Mucosa of rectum (tissue), 2 donors: ENCODE results near the gene TMEM131.

Experiments used
- H3K27ac ChIP-seq, 2 donors: one replicate each; pipeline ENCODE4 v1.7.0; 2013; ENCODE audit warnings: inconsistent platforms in 2 of 2, low read depth in 2 of 2, low read length in 2 of 2
- H3K27me3 ChIP-seq, 2 donors: one replicate each; pipeline ENCODE4 v1.7.0; 2013; ENCODE audit warnings: low read length in 2 of 2; ENCODE audit not compliant: control insufficient read depth in 2 of 2, insufficient read depth in 2 of 2
- H3K36me3 ChIP-seq, 2 donors: one replicate each; pipeline ENCODE4 v1.7.0; 2013; ENCODE audit warnings: low read length in 2 of 2; ENCODE audit not compliant: control insufficient read depth in 2 of 2, insufficient read depth in 2 of 2
- H3K4me1 ChIP-seq, 2 donors: one replicate each; pipeline ENCODE4 v1.7.0; 2013; ENCODE audit warnings: low read length in 2 of 2, mild to moderate bottlenecking in 1 of 2; ENCODE audit not compliant: control insufficient read depth in 2 of 2, insufficient read depth in 2 of 2
- H3K4me3 ChIP-seq, 2 donors: one replicate each; pipeline ENCODE4 v1.7.0; 2013; ENCODE audit warnings: low read length in 2 of 2
- H3K9ac ChIP-seq, 2 donors: one replicate each; pipeline ENCODE4 v1.7.0; 2013; ENCODE audit warnings: low read length in 2 of 2, low read depth in 1 of 2, mild to moderate bottlenecking in 1 of 2
- H3K9me3 ChIP-seq, 2 donors: one replicate each; pipeline ENCODE4 v1.7.0; 2013; ENCODE audit warnings: low read length in 2 of 2; ENCODE audit not compliant: control insufficient read depth in 2 of 2
- donor health status: healthy.
- donor health status: Normal muscosa, but diverticular disease.

TMEM131 gene

DNA sequence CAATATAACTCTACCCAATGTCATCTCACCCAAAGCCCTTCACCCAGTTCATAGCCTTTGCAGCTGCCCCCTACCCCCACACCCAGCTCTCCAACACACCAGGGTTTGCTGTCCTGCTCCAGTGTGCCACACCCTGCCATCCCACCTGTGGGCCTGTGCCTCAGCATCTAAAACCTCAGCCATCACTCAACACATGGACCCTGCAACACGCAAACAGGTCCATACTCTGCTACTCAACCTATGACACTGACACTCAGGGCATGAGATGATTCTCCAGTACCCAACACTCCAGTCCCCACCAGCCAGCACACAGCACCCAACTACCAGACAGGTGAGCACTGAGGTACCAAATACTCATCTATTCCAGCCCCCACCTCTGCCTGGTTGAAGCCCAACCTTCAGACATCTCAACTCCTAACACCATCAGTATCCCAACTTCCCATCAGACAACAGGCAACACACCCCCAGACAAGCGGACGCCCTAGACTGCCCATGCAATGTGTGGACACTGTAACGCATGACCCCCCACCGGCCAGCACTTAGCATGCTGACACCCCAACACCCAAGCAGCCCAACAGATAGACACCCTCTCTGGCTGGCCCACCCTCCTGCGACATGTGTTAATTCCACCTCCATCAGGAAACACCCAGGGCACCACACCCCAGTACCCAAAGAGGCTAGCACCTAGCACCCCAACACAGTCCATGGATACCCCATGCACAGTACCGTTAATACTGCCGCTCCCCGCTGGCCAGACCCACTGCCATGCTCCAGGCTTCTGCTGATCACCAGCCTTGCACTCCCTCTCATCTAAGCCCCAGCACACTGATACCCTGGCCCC lies 257.3 kb downstream of the TMEM131 start:
- Histone ChIP-seq H3K27ac (no peak overlapping the region), H3K4me3 (no peak overlapping the region), H3K27me3 (no peaks in the 10 kb centered on the region), H3K4me1 (peaks cover 0 to 2% of the 10 kb centered on the region in 2 donors), H3K9me3 (no peaks in the 10 kb centered on the region), H3K9ac (no peak overlapping the region), H3K36me3 (no peaks in the 10 kb centered on the region)

DNA sequence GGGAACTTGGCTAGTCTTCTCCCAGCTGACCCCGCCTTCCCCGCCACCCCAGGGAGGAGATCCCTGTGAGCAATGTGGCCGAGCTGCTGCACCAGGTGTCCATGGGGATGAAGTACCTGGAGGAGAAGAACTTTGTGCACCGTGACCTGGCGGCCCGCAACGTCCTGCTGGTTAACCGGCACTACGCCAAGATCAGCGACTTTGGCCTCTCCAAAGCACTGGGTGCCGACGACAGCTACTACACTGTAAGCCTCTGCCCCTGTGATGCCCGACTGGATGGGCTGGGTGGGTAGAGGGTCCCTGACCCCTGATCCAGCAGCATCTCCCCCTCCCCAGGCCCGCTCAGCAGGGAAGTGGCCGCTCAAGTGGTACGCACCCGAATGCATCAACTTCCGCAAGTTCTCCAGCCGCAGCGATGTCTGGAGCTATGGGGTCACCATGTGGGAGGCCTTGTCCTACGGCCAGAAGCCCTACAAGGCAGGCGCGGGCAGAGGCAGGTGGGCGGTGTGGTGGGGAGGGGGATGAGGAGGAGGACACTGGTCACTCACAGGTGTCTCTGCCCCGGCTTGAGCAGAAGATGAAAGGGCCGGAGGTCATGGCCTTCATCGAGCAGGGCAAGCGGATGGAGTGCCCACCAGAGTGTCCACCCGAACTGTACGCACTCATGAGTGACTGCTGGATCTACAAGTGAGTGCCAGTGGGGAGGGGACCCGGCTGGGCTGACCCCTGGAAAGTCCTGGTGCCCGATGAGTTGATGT lies 258.1 kb downstream of the TMEM131 start:
- H3K9me3 ChIP-seq: no peaks in the 10 kb centered on the region
- no peaks in the 10 kb centered on the region for H3K36me3 ChIP-seq
- H3K4me1 ChIP-seq: peaks cover 0 to 2% of the 10 kb centered on the region in 2 donors
- no peak overlapping the region for H3K4me3 ChIP-seq
- H3K27me3 ChIP-seq: no peaks in the 10 kb centered on the region
- no peak overlapping the region for H3K27ac ChIP-seq
- no peak overlapping the region for H3K9ac ChIP-seq

DNA sequence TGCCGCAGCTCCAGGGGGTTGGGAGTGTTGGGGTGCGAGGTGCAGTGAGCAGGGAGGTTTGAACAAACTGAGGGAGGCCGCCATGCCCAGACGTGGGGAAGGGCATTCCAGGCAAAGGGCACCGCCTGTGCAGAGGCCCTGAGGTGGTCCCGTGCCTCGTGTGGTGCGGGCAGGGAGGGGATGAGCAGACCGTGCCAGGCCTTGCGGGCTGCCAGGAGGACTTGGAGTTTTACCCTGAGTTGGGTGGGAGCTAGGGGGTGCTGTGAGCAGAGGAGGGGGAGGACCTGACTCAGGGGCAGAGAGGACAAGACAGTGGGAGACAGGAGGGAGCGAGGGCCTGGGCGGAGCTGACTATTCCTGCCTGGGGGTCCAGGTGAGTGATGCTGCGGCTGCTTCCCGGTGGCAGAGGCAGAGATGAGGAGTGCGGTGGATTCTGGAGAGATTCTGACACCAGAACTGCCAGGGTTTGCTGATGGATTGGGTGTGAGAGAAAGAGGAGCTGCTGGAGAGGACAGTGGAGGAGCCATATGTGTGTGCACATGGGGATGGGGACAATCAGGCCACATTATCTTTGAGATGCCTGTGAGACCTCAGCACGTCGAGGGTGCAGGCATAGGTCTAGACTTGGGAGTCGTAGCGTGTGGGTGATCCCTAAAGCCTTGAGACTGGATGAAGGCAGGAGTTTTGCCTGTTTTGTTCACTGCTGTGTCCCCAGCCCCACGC lies 259.0 kb downstream of the TMEM131 start:
- Histone ChIP-seq H3K27me3 (no peaks in the 10 kb centered on the region), H3K9me3 (no peaks in the 10 kb centered on the region), H3K36me3 (no peaks in the 10 kb centered on the region), H3K9ac (no peak overlapping the region), H3K27ac (no peak overlapping the region), H3K4me3 (no peak overlapping the region), H3K4me1 (peaks cover 0 to 2% of the 10 kb centered on the region in 2 donors)

DNA sequence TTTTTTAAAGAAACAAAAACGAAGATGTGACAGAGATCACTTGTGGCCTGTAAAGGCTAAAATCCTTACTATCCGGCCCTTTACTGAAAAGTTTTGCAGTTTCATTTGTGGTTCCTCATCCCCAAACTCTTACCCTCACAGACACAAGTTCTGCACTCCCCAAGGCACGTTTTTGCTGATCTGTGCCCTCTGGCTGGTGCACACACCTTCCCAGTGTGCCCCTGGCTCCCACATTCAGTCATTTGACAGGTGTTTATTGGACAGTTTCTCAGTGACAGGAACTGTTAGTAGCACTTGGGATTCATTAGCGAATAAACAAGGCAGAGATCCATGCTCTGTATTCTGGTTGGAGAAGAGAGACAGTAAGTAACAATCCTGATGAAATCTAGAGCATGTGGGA lies 259.6 kb downstream of the TMEM131 start:
- Histone ChIP-seq H3K27ac (no peak overlapping the region), H3K27me3 (no peaks in the 10 kb centered on the region), H3K4me3 (no peak overlapping the region), H3K9me3 (no peaks in the 10 kb centered on the region), H3K36me3 (no peaks in the 10 kb centered on the region), H3K9ac (no peak overlapping the region), H3K4me1 (peaks cover 0 to 2% of the 10 kb centered on the region in 2 donors)

DNA sequence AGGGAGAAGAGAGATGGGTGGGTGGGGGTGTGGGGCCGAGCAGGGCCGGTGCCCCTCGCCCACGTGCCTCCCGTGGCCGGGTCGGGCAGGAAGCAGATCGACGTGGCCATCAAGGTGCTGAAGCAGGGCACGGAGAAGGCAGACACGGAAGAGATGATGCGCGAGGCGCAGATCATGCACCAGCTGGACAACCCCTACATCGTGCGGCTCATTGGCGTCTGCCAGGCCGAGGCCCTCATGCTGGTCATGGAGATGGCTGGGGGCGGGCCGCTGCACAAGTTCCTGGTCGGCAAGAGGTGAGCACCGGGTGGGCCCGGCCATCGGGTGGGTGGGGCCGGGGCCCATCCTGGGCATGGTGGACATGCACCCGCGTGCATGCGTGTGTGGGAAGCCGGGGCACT lies 260.6 kb downstream of the TMEM131 start:
- Histone ChIP-seq H3K9me3 (peaks cover 0 to 1% of the 10 kb centered on the region in 2 donors), H3K27me3 (no peaks in the 10 kb centered on the region), H3K36me3 (no peaks in the 10 kb centered on the region), H3K9ac (no peak overlapping the region), H3K4me1 (no peaks in the 10 kb centered on the region), H3K4me3 (no peak overlapping the region), H3K27ac (no peak overlapping the region)

DNA sequence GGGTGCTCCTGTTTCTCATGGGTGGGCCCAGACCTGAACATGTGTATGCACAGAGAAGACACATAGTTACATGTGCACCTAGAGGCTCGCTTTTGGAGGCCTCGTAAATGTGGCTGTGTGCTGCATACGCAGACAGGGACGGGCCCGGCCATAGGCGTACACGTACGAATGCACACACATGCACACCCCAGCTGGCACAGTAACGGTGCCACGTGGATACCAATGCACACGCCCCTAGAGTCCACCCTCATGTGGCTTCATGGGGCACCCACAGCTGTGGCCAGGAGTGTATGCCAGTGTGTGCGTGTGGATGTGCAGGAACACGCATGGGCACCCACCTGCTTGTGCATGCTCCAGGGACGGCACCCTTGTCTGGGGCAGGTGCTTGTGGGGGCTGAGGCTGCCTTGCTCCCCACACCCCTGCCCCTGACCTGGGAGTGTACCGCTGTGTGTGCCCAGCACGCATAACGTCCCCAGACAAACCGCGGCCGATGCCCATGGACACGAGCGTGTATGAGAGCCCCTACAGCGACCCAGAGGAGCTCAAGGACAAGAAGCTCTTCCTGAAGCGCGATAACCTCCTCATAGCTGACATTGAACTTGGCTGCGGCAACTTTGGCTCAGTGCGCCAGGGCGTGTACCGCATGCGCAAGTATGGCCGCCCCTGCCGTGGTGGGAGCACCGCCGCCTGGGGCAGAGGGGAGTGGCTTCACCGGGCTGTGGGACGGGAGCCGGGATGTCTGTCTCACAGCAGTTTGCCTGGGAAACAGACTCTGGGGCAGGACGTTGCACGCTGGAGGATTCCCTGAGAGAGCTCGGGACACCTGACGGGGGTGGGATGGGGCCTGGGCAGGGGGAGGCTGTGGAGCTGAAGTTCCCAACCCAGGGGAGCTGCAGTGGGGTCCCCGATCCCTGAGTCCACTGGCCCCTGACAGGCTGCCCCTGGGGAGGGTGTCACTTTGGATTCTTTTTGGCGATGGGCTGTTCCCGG lies 261.4 kb downstream of the TMEM131 start:
- peaks cover 0 to 3% of the 10 kb centered on the region in 2 donors for H3K9me3 ChIP-seq
- no peaks in the 10 kb centered on the region for H3K36me3 ChIP-seq
- no peaks in the 10 kb centered on the region for H3K27me3 ChIP-seq
- no peak overlapping the region for H3K27ac ChIP-seq
- H3K9ac ChIP-seq: no peak overlapping the region
- H3K4me3 ChIP-seq: no peak overlapping the region
- H3K4me1 ChIP-seq: no peaks in the 10 kb centered on the region

DNA sequence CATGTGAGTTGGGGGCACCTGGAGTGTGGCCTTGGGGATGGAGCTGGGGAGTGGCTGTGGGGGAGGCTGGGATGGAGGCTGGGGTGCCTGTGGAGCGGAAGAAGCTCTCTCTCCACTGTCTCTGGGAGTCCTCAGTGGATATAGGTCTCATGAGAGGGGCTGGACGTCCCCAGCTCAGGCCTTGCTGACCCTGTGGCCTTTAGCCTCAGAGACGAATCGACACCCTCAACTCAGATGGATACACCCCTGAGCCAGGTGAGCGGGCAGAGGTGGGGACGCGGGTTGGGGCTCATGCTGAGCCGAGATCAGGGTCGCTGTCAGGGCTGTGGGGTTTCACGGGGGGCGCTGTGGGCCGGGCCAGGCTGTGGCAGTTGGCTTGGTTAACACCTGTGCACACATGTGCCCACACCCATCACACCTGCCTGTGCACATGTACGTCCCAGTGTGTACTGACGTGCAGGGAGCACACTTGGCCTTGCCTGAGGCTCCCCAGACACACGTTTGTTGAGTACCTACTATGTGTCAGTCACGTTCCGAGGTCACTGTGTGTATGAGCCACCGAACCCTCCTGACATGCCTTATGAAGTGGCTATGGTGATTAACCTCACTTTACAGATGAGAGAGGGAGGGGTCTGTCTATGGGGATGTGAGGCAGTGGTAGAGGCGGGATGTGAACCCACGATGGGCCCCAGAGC lies 262.3 kb downstream of the TMEM131 start:
- Histone ChIP-seq H3K4me1 (no peaks in the 10 kb centered on the region), H3K27ac (no peak overlapping the region), H3K9me3 (peaks cover 0 to 3% of the 10 kb centered on the region in 2 donors), H3K27me3 (no peaks in the 10 kb centered on the region), H3K36me3 (no peaks in the 10 kb centered on the region), H3K4me3 (no peak overlapping the region), H3K9ac (no peak overlapping the region)

GRCh38 chr2:97732436-97733340 lies 263.1 kb downstream of the TMEM131 start:
- Histone ChIP-seq H3K9ac (no peak overlapping the region), H3K27ac (no peak overlapping the region), H3K4me1 (no peaks in the 10 kb centered on the region), H3K27me3 (no peaks in the 10 kb centered on the region), H3K36me3 (no peaks in the 10 kb centered on the region), H3K9me3 (peaks cover 0 to 3% of the 10 kb centered on the region in 2 donors), H3K4me3 (no peak overlapping the region)
